Body of pancreas (tissue), 4 donors: Measurements from ENCODE around the gene VMAC. TPM values are rescaled to one million over a fixed set of nuclear protein-coding genes. Genes with fewer than 3 reads are reported as not detected.
"Not testable (repeated sequence)": the region's sequence is repeated elsewhere in the genome, so short reads cannot be mapped to it uniquely, and the experiment has no call there.

ENCODE experiments used
- ATAC-seq: fragments of 150-250 bp; one replicate; pipeline ENCODE4 v1.9.1; 2016
- DNase-seq, 4 donors: peaks; one replicate each; pipeline ENCODE4 v3.0.0-alpha.2; 2019
- H3K27ac ChIP-seq, 4 donors: fragments of 200-600 bp; sonication (generic); 1 replicate in 3 of 4; 2 replicates in 1 of 4; pipeline versions ENCODE4 v1.5.1 to v1.6.1; 2016 to 2019; ENCODE audit warnings: mild to moderate bottlenecking in 1 of 4, mixed read lengths in 1 of 4, moderate library complexity in 1 of 4
- H3K27me3 ChIP-seq, 2 donors: fragments of 200-600 bp; sonication (generic); one replicate each; pipeline ENCODE4 v1.6.0; 2016; ENCODE audit warnings: mild to moderate bottlenecking in 1 of 2
- H3K36me3 ChIP-seq, 2 donors: fragments of 200-600 bp; sonication (generic); replicated peaks in 1 of 2; 2 replicates each; pipeline ENCODE4 v1.5.1; 2016; ENCODE audit warnings: low read depth in 2 of 2; ENCODE audit not compliant: insufficient read depth in 1 of 2
- H3K4me1 ChIP-seq: fragments of 200-600 bp; sonication (generic); one replicate; pipeline ENCODE4 v1.6.0; 2016
- H3K4me3 ChIP-seq, 2 donors: fragments of 200-600 bp; sonication (generic); 1 replicate in 1 of 2; 2 replicates in 1 of 2; pipeline ENCODE4 v1.5.1; 2016 to 2019
- H3K9me3 ChIP-seq, 3 donors: fragments of 200-600 bp; sonication (generic); 1 replicate in 2 of 3; 2 replicates in 1 of 3; pipeline ENCODE4 v1.5.1; 2016
- POLR2A ChIP-seq, 3 donors: fragments of 450-650 bp; IDR thresholded peaks; one replicate each; pipeline ENCODE4 v1.6.1; 2016; ENCODE audit warnings: antibody characterized with exemption in 3 of 3, mild to moderate bottlenecking in 2 of 3
- WGBS, 2 donors: methylation state at CpG; one replicate each; pipeline ENCODE4 v1.1.5; 2017; 5-methylcytosine and 5-hydroxymethylcytosine counted together
- intact Hi-C: fragments of 100-400 bp; cut with DNase I; formaldehyde crosslinking; loops from one replicate; pipeline ENCODE4 v1.15.1; 2023
- total RNA-seq, 2 donors: library from RNA; depleted of rRNA; stranded (reverse); fragments of >200 nt; gene quantifications; one replicate each; pipeline ENCODE4 v1.1.0, GENCODE V29; 2016
- TF ChIP-seq, protein P1 (sequence below), 7 experiments: fragments of 450-650 bp in 4 of 7; fragments of 200-600 bp in 3 of 7; sonication (generic) in 3 of 7; IDR thresholded peaks; one replicate each; pipeline ENCODE4 v1.5.1; 2016 to 2019; ENCODE audit warnings: antibody characterized with exemption in 7 of 7

Gene VMAC, protein sequence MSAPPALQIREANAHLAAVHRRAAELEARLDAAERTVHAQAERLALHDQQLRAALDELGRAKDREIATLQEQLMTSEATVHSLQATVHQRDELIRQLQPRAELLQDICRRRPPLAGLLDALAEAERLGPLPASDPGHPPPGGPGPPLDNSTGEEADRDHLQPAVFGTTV
- total RNA-seq = 10 to 100 TPM; 12.5 to 15.3 TPM

DNA sequence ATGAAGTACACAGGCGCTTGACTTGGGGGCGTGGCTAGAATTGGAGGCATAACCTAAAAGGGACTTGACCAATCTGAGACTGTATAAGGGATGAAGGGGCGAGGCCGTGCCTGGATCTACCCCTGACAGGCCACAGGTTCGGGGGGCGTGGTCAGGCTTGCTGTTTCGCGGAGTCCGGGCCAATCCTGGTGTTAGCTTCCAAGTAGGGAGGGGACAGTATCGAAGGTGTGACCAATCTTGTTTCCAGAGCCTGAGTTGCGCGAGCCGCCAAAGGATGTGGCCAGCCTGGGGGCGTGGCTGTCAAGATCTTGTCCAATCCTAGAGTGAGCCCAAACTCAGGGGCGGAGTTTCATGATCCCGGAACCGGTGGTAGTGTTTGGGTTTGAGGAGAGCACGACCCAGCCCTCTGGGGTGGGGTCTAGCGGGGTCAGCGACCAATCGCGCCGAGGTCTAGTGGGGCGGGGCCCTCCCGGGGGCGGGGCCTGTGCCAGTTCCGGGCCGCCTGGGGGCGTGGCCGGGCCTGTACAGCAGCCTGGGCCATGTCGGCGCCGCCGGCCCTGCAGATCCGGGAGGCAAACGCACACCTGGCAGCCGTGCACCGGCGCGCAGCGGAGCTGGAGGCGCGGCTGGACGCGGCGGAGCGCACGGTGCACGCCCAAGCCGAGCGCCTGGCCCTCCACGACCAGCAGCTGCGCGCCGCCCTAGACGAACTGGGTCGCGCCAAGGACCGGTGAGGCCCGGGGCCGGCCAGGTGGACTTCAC is at the start of gene VMAC:
Gene VMAC, plus strand, starts transcription at position 521 of the 762 bp plus-strand sequence. Its CDS starts 19 bp downstream, at position 540.
- intact Hi-C loops = no loop called here
- peak; percentile 83 for ATAC-seq
- WGBS, 2 donors = 0 to 1% methylated on average over 19 to 56 of the region's 61 CpGs

DNA sequence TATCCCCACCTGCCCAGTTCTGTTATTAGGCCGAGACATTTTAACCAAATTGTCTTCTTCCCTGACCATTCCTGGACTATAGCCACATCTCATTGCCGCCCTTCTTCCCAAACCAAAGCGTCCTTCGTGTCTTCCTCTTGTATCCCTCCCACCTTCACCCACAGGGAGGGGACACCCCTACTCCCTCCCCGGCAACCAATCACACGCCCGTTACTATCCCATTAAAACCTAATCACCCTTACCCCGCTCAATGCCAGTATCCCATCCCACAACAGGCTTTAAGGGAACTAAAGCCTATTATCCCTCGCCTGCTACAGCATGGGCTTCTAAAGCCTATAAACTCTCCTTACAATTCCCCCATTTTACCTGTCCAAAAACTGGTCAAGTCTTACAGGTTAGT is 49.5 kb upstream of the VMAC start:
- H3K36me3 ChIP-seq, H3K4me1 ChIP-seq, DNase-seq, H3K27ac ChIP-seq, ATAC-seq, H3K9me3 ChIP-seq, H3K27me3 ChIP-seq, intact Hi-C loops, H3K4me3 ChIP-seq: not testable (repeated sequence)
- 76 to 79% methylated on average over 9 of the region's 9 CpGs for WGBS, 2 donors

More for the DNA sequence above, at the start of gene VMAC:
- peak; percentile 71 to 81 (median 79) for TF ChIP-seq POLR2A (IDR thresholded peaks at IDR 0.05)
- TF ChIP-seq, protein P1, sequence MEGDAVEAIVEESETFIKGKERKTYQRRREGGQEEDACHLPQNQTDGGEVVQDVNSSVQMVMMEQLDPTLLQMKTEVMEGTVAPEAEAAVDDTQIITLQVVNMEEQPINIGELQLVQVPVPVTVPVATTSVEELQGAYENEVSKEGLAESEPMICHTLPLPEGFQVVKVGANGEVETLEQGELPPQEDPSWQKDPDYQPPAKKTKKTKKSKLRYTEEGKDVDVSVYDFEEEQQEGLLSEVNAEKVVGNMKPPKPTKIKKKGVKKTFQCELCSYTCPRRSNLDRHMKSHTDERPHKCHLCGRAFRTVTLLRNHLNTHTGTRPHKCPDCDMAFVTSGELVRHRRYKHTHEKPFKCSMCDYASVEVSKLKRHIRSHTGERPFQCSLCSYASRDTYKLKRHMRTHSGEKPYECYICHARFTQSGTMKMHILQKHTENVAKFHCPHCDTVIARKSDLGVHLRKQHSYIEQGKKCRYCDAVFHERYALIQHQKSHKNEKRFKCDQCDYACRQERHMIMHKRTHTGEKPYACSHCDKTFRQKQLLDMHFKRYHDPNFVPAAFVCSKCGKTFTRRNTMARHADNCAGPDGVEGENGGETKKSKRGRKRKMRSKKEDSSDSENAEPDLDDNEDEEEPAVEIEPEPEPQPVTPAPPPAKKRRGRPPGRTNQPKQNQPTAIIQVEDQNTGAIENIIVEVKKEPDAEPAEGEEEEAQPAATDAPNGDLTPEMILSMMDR (IDR thresholded peaks at IDR 0.05) = peak in 2 of 7 experiments; percentile 2 to 17
- no peaks in the 10 kb centered on the region for H3K9me3 ChIP-seq
- peak within 1 kb of the TSS; percentile 67 to 92 (median 85) for H3K27ac ChIP-seq
- H3K27me3 ChIP-seq = no peaks in the 10 kb centered on the region
- peak; percentile 100 for DNase-seq
- H3K36me3 ChIP-seq = no peaks in the 10 kb centered on the region
- H3K4me1 ChIP-seq = peaks cover 30% of the 10 kb centered on the region
- peak within 1 kb of the TSS; percentile 39 to 78 for H3K4me3 ChIP-seq

DNA sequence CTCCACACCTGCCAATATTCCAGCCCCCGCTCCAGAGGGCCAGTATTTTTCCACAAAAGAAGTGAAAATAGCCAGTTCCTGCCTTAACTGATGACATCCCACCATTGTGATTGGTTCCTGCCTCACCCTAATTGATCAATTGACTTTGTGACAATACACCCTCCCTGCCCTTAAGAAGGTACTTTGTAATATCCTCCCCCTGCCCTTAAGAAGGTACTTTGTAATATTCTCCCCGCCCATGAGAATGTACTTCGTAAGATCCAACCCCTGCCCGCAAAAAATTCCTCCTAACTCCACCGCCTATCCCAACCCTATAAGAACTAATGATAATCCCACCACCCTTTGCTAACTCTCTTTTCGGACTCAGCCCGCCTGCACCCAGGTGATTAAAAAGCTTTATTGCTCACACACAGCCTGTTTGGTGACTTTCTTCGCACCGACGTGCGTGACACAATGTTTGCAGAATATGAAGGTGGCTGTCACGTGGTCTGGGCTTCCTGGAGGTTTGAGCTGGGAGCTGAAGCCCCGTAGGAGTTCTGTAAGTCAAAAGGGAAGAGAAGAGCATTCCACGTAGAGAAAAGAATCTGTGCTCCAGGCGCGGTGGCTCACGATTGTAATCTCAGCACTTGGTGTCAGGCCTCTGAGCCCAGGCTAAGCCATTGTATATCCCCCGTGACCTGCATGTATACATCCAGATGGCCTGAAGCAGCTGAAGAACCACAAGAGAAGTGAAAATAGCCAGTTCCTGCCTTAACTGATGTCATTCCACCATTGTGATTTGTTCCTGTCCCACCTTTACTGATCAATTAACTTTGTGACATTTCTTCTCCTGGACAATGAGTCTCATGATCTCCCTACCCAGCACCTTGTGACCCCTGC is 47.2 kb upstream of the VMAC start:
- no peak for TF ChIP-seq POLR2A (IDR thresholded peaks at IDR 0.05)
- TF ChIP-seq, protein P1 (IDR thresholded peaks at IDR 0.05) = no peak
- intact Hi-C loops = no loop called here
- H3K27ac ChIP-seq = no peak overlapping the region
- 80 to 87% methylated on average over 18 of the region's 18 CpGs for WGBS, 2 donors
- H3K4me3 ChIP-seq = no peak overlapping the region
- H3K4me1 ChIP-seq = no peaks in the 10 kb centered on the region
- ATAC-seq (no peak), DNase-seq (no peak)
- no peaks in the 10 kb centered on the region for H3K36me3 ChIP-seq
- no peaks in the 10 kb centered on the region for H3K9me3 ChIP-seq
- no peaks in the 10 kb centered on the region for H3K27me3 ChIP-seq

DNA sequence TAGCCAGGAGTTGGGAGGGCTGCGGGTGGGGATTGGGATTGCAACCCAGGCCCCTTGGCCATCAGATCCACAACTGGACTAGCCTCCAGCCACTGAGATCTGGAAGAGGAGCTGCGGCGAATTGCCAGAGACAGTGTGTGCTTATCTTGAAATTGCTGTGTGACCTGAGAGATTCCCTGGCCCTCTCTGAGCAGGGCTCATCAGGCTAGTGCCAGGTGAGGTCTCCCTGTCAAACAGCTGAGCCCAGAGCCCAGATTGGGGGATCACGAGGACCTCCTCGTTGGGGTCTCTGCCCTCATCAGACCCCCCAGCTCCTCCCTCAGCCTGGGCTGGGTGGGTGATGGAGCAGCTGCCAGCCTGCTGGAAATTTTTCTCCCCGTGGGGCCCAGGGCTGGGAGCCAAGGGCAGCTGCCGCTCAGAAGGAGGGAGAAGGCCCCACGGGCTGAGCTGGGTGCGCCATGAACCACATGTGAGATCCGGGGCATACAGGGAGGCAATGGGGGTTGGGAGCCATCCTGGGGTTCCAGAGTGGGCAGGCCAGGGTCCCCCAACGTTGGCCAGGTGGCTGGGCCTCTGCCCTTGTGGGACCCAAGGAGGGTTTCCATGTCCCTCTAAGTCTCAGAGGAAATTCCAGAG is 41.5 kb upstream of the VMAC start:
- 69 to 76% methylated on average over 5 to 11 of the region's 11 CpGs for WGBS, 2 donors
- Histone ChIP-seq H3K27ac (no peak overlapping the region), H3K4me3 (no peak overlapping the region), H3K9me3 (no peaks in the 10 kb centered on the region), H3K36me3 (no peaks in the 10 kb centered on the region), H3K4me1 (no peaks in the 10 kb centered on the region), H3K27me3 (no peaks in the 10 kb centered on the region)
- ATAC-seq = no peak
- no peak for TF ChIP-seq POLR2A (IDR thresholded peaks at IDR 0.05)
- TF ChIP-seq, protein P1 (IDR thresholded peaks at IDR 0.05) = no peak
- DNase-seq = no peak
- intact Hi-C loops = no loop called here
